ENCODE measurements around the gene STMN3. TPM values are rescaled to one million over a fixed set of nuclear protein-coding genes. Genes with fewer than 3 reads are reported as not detected.

Gene STMN3
- total RNA-seq, 1 donor from 2014 or later, result 40.8 TPM

DNA sequence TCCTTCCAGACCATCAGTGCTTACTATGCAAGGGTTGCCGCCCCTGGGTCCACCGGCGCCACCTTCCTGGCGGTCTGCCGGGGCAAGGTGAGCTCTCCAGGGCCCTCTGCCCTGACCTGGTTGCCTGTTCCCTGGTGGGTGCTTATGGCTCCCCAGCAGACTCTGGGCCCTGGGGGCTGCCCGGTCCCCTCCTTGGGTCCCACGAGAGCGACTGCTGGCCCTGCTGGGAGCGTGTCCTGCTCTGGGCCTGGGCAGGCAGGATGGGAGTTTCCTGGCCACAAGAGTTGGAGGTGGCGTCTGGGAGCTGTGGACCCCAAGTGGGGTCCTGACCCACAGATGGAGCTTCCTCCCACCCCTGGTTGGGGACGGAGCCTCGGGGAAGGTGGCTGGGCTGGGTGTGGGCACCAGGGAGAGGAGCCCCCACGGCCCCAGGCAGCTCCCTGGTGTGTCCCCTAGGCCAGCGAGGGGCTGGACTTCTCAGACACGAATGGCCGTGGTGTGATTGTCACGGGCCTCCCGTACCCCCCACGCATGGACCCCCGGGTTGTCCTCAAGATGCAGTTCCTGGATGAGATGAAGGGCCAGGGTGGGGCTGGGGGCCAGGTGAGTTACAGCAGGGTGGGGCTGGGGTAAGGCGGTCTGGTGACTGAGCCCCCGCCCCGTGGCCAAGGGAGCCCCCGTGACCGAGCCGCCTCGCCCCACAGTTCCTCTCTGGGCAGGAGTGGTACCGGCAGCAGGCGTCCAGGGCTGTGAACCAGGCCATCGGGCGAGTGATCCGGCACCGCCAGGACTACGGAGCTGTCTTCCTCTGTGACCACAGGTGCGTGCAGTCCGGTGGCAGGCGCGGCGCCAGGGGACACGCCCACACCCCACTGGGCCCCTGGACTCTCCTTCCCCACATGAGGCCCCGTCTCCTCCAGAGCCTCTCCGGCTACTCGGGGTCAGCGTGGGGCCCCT lies 36.1 kb upstream of the STMN3 start:
- no peak for TF ChIP-seq CTCF (IDR thresholded peaks at IDR 0.05; ENCODE audit: insufficient read depth, low read length, poor library complexity, severe bottlenecking)
- H3K27me3 ChIP-seq (ENCODE audit: control insufficient read depth, insufficient read depth, low read length), result no peaks in the 10 kb centered on the region
- H3K4me3 ChIP-seq (ENCODE audit: low read depth, low read length), result no peak overlapping the region
- H3K36me3 ChIP-seq (ENCODE audit: control insufficient read depth, insufficient read depth, low read length), result no peaks in the 10 kb centered on the region
- DNase-seq (ENCODE audit: low read depth), result no peak

- H3K36me3 ChIP-seq (ENCODE audit: control insufficient read depth, insufficient read depth, low read length), result no peaks in the 10 kb centered on the region
Measured at GRCh38 chr20:63688228-63689045, 35.2 kb upstream of the STMN3 start.

DNA sequence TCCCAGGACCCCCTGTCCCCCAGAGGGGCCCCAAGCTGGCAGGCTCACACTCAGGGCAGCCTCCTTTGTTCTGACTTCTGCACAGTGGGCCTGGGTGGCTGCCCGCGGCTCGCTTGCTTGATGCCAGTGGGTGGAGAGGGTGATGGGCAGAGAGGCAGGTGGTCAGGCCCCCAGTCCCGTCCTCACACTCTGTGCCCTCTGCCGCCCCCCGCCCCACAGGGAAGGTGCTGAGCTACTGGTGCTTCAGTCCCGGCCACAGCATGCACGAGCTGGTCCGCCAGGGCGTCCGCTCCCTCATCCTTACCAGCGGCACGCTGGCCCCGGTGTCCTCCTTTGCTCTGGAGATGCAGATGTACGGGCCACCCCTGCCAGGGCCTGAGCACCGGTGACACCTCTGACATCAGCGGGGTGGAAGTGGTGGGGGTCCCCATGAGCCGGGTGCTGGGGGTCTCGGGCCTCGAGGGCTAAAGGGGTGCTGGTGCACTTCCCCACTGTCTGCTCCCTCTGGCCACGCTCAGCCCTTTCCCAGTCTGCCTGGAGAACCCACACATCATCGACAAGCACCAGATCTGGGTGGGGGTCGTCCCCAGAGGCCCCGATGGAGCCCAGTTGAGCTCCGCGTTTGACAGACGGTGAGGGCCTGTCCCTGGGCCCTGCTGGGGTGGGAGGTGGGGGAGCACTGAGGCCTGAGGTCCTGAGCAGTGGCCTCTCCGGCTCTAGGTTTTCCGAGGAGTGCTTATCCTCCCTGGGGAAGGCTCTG lies 34.4 kb upstream of the STMN3 start:
- no peak overlapping the region for H3K4me3 ChIP-seq (ENCODE audit: low read depth, low read length)
- H3K27me3 ChIP-seq (ENCODE audit: control insufficient read depth, insufficient read depth, low read length), result no peaks in the 10 kb centered on the region
- H3K36me3 ChIP-seq (ENCODE audit: control insufficient read depth, insufficient read depth, low read length), result no peaks in the 10 kb centered on the region
- no peak for TF ChIP-seq CTCF (IDR thresholded peaks at IDR 0.05; ENCODE audit: insufficient read depth, low read length, poor library complexity, severe bottlenecking)
- no peak for DNase-seq (ENCODE audit: low read depth)

More at GRCh38 chr20:63688228-63689045, 35.2 kb upstream of the STMN3 start:
- Histone ChIP-seq H3K4me3 (ENCODE audit: low read depth, low read length) (no peak overlapping the region), H3K27me3 (ENCODE audit: control insufficient read depth, insufficient read depth, low read length) (no peaks in the 10 kb centered on the region)
- no peak for DNase-seq (ENCODE audit: low read depth)
- no peak for TF ChIP-seq CTCF (IDR thresholded peaks at IDR 0.05; ENCODE audit: insufficient read depth, low read length, poor library complexity, severe bottlenecking)

- DNase-seq (ENCODE audit: low read depth), result peak; percentile 45
- H3K36me3 ChIP-seq (ENCODE audit: control insufficient read depth, insufficient read depth, low read length), result no peaks in the 10 kb centered on the region
- no peaks in the 10 kb centered on the region for H3K27me3 ChIP-seq (ENCODE audit: control insufficient read depth, insufficient read depth, low read length)
- TF ChIP-seq CTCF (IDR thresholded peaks at IDR 0.05; ENCODE audit: insufficient read depth, low read length, poor library complexity, severe bottlenecking), result no peak
- no peak overlapping the region for H3K4me3 ChIP-seq (ENCODE audit: low read depth, low read length)
Measured at GRCh38 chr20:63686492-63687321, 33.5 kb upstream of the STMN3 start.

DNA sequence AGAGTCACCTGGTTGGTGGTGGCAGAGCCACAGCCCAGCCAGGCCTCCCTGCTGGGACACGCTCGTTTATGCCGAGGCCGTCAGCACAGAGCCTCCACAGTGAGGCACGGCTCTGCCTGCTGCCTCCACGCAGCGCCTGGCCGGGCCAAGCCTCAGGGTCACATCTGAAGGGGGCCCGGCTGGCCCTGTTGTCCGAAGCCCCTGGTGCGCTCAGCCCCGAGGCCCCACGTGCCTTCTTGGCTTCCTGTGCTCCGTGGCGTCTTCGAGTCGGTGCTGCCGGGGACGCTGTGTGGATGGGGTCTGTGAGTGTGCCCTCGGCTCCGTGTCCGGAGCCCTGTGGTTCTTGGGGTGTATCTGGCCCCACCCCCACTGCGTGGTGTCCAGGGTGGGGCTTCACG lies 32.9 kb upstream of the STMN3 start:
- no peak for TF ChIP-seq CTCF (IDR thresholded peaks at IDR 0.05; ENCODE audit: insufficient read depth, low read length, poor library complexity, severe bottlenecking)
- no peaks in the 10 kb centered on the region for H3K27me3 ChIP-seq (ENCODE audit: control insufficient read depth, insufficient read depth, low read length)
- no peaks in the 10 kb centered on the region for H3K36me3 ChIP-seq (ENCODE audit: control insufficient read depth, insufficient read depth, low read length)
- H3K4me3 ChIP-seq (ENCODE audit: low read depth, low read length), result no peak overlapping the region
- DNase-seq (ENCODE audit: low read depth), result no peak

All from kidney epithelial cell (primary cell).